Umbilical cord (tissue), 2 donors: ENCODE measurements around the gene MROH2B. TPM values are rescaled to one million over a fixed set of nuclear protein-coding genes. Genes with fewer than 3 reads are reported as not detected.
A peak's percentile ranks its signal among the peaks of the same experiment; 100 is the strongest.

Experiments
- DNase-seq: peaks from one replicate; pipeline ENCODE4 v3.0.0-alpha.2; 2015; ENCODE audit warnings: low spot score
- total RNA-seq: library from RNA; depleted of rRNA; stranded (reverse); fragments of >200 nt; gene quantifications from one replicate; pipeline ENCODE4 v1.2.3, GENCODE V29; 2014; ENCODE audit warnings: low replicate concordance; ENCODE audit not compliant: insufficient read depth

MROH2B gene
- total RNA-seq: not detected

DNA sequence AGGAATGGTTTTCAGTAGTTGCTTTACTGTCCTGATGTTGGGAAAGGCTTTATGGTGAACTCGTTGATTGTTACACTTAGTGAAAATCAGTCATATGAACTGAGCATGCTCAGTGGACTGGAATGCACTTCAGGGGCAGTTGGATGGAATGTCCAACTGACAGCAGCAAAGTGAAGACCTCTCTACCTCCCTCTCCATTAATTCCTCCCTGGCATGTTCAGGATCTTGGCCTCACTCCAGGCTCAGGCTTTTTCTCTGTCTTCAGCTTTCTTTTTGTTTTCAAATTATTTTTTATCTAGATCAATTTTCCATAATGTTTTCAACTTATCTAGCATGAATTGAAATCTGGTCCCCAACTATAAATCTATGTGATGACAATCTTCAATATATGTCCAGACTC, at the start of gene MROH2B:
MROH2B (minus strand) TSS at position 101 of the 400 bp plus-strand sequence. CDS start 490 bp downstream, outside the sequence.
- DNase-seq: no peak

DNA sequence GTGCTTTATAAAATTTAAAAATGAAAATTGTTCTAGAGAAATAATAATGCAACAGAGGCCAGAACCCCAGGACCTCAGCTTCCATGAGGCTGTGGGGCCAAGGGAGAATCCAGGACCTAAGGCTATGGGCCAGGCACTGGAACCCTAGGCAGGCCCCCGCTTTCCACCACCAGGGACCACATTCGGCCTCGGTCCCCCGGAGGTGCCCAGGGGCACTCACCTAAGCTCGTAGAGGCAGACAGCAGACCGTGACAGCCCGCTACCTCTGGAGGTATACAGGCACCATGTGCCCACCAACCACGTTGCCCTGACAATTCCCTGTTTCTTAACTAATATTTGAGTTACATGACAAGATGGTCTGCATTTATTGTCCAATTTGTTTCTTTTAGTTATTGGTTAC, 49.5 kb upstream of the MROH2B start:
- DNase-seq: no peak

DNA sequence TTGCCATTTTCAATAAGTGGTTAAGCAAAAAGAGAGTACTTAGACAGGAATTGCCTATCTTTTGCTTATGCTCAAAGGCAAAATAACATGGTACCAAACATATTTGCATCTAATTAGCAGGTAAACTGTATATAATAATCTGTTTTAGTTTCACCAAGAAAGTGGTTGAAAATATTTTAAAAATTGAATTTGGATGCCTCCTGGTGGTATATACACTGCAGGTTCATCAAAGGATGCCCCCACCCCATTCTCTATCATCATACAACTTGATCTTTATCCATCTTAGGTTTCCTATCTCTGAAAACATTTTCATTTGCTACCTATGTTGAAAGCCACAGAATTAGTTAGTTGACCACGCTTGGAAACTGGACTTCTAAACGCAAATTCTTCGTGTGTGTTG, 47.0 kb upstream of the MROH2B start:
- no peak for DNase-seq

DNA sequence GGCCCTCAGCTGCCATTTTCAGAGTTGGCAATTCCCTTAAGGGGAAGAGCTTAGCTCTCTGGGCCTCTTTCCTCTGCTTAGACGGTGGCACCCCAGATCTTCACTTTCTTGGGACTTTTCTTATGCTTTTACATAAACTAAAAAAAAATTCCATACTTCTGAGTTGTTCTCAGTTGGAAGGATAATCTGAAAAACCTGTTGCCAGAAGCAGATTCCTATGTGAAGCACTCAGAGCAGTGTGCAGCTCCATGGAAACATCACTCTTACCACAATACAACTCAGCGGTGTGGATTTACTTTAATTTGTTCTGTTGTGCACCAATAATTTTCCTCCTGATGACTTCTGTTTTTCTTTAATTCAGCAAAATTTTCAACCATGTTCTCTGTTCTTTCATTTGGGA, 44.1 kb upstream of the MROH2B start:
- peak; percentile 7 for DNase-seq

DNA sequence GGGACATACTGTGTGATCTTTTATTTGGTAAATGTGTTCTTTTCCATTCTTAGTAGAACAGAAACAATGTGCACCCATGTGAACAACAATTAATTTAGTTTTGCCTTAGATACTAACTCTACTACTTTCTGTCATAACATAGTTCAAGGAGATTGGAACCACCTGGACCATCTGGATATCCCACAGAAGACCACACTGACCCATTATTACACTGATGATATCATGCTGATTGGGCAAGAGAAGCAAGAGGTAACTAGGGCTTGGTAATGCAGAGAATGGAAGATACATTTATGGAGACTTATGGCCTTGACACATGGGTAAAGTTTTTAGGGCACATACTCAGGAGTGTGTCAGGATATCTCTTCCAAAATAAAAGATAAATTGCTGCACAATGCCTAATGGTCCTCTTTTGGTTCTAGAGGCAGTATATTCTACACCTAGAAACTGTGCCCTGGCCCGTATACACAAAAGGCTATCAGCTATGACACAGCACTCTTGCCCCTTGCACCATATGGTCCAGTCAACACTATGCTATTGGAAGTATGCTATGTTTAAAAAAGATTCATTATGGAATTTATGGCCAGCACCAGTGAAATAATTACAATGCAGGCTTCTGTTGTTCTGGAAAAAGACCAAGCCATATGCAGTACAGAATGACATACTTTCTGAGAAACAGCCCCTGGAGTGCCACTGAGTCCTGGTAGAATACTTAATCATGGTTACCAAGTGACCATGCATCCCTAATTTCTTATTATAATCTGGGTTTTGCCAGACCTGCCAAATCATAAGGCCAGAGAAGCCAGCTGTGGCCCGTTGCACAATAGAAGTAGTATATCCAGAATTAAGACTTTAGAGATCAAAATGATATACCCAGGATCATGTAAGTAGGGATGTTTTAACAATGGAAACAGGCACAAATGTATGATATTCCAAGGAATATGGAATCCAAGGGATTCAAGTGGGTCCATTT, 41.6 kb upstream of the MROH2B start:
- DNase-seq: no peak

DNA sequence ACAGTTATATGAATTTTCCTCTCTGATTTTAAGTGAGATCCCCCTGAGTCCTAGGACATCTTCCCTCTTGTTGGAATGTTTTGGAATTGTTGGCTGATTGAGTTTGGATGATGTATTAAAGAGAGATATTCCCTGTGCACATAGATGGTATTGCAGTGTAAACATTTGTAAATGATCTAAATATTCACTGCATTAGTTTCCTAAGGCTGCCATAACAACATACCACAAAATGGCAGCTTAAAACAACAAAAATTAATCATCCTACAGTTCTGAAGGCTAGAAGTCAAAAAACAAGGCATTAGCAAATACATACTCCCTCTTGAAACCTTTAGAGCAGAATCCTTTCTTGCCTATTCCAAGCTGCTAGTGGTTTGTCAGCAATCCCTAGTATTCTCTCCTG, 38.0 kb upstream of the MROH2B start:
- DNase-seq: no peak

DNA sequence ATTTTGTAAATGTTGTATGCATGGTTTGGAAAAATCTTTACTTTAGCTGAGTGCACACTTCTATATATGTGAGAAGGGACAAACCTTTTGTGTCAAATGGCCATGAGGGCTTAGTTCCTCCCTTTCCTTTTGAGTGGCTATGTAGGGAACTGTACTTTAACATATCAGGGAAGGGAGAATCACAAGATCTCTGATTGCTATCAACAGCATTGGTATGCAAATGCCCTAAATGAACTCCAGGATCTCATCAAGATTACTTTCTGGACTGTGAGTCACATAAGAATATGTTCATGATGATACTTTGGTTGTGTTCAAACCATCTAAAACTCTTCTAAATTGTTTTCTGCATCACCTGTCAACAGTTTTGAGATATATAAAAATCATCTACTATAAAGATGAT, 31.2 kb upstream of the MROH2B start:
- no peak for DNase-seq

DNA sequence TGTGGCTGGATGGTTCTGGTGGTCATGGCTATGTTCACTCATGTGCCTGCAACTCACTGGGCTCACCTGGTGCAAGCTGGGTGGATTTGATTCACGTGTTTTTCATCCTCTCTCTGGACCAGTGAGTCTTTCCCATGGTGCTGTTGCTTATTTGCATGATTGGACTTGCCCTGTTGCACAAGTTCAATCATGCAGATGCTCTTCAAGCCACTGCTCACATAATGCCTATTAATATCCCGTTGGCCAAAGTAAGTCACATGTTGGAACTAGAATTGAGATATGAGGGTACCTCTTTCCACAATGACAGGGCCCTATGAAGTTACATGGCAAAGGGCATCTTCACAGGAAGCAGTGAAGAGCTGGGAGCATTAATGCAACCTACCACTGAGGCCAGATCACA, 26.5 kb upstream of the MROH2B start:
- no peak for DNase-seq

DNA sequence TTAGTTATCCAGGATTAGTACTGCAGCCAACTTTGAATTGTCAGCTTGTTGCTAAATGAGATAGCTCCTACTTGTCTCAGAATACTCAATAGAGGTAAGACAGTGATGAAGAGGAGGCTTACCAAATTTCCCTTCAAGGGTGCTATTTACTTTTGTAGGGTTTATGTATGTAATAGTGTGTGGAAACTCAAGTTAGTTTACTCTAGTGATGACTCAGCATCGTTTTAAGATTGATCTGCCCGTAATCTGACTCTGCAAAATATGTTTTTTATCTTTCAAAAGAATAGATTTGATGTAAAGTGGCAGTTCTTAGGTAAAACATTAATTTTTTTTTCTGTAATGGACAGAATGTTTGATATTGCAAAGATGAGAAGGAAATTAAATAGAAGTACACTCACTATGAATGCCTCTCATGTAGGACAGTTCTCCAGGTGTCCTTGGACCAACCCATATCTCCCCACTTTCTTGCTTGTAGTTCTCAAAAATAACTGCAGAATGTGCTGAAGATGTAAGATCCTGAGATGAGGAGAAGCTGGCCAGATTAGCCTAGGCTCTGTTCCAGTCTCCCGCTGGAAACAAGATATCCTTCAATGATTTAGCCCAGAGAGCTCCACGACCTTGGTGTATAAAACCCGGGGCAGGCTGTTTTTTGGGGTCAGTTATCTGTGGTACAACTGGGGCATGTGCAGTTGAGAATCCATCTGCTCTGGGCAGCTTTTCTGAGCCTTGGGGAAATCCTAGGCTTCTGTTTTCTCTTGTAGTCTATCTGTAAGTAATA, 24.4 kb upstream of the MROH2B start:
- no peak for DNase-seq

DNA sequence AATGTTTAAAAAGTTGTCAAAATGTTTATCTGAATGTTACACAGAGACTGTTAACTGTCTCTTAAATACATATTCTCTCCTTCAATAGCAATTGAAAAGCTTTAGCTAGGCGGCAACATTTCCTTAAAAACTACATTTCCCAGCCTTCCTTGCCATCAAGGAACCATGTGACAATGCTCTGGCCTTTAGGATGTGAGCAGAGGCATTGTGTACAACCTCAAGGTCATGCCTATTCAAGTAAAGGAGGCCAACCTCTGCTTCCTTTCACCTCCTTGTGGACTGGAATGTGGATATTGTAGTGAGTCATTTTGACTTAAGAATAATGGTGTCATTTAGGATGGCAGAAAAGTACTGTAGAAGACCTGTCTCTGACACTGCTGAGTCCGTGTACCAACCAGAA, 23.7 kb upstream of the MROH2B start:
- DNase-seq: no peak

DNA sequence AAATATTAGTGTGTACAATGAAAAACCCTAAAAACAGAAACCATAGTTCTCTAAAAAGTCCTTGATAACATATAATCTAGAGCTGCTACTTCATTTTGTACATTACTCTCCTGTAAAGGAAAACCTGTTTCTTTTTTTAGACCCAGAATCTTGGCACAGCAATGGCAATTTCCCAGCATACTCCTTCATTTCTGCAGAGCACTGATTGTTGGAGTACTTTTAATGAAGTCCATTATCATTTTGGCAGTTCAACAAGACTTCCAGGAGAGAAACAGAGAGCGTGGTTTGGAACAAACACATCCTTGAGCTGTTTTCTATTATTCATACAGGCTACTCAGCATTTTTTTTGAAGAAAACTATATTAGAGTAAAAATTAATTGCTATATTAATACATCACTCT, 22.7 kb upstream of the MROH2B start:
- DNase-seq: no peak

DNA sequence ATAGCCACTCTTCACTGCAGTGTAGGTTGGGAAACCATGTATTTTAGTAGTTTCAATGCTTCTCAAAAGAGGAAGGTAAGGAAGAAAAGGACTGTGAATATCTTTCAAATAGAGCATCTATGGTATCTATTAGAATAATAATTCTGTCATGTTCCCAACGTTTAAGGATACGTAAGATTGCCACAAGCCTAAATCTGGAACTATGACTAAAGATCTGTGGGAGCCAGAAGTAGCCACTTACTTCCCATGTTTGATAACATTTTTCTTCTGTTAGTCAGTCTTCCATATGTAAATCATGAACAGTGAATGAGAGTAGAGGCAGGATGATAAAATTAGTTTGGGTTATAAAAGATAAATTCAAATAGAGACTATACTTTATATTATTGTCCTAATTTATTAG, 16.3 kb upstream of the MROH2B start:
- DNase-seq: no peak

DNA sequence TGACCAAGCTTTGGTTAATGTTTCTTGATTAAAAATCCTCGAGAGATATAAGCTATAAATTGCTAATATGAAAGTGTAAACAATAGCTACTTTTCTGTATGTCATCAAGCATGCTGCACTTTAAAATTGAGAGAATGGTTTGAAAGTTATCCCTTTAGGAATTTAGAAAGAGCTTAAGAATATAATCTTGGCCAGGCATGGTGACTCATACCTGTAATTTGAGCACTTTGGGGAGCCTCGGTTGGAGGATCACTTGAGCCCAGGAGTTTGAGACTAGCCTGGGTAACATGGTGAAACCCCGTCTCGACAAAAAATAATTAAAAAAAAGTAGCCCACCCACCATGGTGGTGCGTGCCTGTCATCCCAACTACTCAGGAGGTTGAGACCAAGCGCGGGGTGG, 12.2 kb upstream of the MROH2B start:
- DNase-seq: no peak

DNA sequence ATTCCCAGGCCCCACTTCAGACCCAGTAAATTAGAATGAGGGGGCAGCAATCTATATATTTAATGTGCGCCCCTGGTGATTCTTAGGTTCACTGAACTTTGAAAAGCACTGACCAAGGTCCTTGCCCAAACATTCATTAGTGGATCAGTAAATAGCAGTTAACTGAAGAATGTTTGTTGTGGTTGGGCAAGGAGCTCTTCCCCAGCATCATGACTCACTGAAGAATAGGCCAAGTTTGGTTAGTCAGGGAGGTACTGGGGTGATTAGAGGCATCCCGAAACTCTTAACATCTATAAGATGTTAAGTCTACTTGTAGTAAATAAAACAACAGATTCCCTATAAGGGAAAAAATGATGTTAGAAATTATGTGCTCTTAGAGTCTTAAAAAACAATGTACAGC, 833 bp upstream of the MROH2B start:
- no peak for DNase-seq

DNA sequence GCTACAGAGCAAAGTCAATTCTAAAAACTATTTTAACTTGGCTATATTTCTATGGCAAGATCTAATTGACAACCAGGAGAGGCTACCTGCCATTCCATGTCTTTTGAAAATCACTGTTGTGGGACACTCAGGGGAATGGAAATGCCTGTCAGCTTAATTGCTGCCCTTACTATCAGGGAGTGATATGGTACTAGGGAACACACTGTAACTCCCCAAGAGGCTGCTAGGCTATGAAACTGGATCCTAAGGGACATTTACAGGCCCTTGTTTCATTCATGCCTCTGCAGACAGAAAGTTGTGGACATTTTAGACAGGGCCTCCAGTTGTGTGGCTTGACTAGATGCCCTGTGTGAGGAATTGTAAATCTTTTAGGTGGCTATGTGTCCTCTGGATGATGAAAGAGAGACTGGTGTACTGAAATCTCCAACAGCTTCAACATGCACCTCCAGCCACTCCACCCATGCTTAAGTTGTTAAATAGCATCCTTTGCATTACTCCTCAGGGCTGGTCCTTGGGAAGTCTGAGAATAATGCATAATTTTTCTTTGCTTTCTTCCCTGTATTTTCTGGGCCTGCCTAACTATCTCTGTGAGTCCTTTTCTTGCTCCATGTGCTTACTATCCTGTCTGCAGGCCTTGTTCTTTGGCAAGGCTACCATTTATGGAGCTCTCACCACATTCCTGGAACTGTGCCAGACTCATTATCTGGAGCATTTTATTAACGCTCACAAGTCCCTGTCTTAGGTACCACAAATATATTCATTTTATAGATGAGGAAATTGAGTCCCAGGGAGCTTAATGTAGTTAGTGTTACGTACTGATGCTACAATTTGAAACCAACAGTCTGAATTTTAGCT, 3.2 kb downstream of the MROH2B start:
- DNase-seq: no peak

DNA sequence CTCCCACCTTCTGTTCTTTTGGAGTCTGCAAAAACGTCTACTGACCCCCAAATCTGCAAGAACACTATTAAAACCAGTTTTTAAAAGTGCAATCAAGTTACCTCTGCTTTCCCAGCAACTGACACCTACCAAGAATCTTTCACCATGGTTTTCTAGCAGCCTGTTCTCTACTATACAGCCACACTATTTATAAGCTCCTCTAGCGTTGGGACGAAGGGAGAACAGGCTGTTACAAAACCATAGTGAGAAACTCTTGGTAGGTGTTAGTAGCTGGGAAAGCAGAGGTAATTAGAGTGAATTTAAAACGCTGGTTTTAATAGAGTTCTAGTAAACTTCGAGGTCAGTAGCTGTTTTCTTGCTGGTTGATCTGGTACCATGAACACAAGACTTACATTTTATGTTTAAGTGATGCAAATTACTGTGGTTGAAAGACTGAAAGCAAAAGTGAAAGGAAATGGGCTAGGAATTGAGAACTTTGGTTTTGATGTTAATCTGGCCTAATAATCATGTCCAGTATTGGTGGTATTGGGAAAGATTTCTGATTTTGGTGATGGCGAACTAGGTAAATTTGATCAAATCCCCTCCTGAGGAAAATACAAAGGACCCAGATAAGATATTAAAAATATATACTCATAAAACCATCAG, 5.3 kb downstream of the MROH2B start:
- DNase-seq: no peak

DNA sequence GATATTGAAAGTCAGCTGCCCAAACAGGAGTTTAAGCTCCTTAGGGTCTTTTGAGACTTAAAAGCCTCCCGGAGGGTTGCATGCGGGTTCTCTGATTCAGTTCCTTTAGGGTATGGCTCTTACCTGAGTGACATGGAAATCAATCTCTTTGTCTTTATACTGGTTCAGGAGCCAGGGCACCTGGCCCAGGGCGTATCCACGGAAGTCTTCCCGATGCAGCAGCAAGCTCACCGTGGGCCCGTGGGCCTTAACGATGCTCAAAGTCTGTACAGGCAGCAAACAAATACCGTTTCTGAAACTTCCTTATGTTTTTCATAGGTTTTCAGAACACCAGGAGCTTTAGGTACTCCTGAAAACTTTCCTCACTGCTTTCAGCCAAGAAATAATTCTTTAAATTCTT, 13.2 kb downstream of the MROH2B start:
- DNase-seq: no peak

DNA sequence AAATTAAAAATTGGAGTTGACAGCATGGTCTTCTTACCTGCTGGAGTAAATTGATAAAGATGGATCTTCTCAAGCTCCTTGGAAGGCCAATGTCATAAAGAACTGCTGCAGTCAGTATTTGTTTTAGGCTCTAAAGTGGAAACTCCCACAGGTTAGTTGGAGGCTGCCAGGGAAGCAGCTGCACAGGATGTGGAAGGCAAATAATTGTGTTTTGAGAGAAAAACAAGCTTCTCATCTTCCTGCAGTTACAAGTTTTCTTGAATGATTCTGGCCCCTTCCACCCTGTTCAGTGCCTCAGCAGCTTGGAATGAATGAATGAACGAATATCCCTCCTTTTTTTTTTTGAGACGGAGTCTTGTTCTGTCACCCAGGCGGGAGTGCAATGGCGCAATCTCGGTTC, 13.9 kb downstream of the MROH2B start:
- DNase-seq: no peak

DNA sequence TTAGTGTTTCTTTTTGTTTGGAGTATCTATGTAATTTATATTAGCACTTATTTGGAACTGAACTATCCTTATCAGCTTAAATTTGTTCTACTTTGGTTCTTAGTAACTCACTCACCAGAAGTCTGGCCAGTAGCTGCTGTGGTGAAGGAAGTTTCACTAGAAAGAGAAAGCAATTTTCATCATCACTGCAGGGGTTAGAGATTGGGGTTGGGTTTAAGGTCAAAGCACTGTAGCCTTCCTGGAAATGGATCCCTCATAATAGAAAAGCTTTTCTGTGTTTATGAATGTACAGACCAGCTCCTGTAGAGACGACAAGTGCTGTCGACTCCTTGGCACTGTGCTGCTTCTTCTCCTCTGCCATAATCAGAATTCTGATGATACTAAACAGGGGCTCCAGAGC, 22.2 kb downstream of the MROH2B start:
- no peak for DNase-seq

DNA sequence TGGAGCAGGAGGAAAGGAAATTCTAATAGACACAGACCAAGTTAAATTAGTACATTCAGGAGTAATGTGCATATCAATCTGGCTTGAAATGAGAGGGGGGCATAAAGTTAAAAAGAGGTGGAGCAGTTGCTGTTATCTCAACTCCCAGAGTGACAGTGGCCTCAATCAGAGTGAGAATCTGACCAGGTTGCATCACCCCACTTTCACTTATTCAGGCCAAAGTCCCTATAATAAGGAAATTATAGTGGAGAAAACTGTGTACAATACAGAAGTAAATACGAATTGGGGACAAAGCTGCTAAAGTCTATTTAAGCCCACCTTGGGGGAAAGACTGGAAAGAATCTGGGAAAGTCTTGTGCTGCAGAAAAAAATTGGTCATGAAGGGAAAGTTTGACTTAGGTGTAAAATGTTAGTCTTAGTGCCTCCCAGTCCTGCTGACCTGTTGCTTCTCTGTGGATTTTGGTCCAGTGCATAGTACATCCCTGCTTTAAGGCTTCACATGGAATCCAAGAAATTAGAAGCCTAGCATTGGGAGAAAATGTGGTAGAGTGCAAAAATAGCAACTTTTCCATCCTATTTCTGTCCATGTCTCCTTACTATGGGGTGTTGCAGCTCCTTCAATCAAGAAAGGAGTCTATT, 27.9 kb downstream of the MROH2B start:
- no peak for DNase-seq

DNA sequence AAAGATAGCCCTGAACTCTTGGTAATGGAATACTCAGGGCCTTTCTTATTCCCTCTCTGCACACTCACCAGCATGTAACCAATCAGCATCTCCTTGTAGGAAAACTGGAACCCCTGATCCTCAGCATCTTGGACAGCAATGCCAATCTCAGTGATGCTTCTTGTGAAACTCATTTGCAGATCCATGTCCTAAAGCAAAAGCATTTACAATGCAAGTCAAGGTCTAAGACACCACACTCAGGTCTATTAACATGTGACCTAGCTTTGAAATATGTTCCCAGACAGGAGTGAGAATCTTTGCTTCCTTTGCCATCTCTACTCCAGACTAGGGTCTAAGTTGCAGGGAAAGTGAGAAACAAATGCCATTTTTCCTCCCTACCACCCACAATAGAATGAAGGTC, 38.2 kb downstream of the MROH2B start:
- DNase-seq: no peak
